Body of pancreas (tissue), 4 donors: ENCODE data around the gene SMIM41. TPM values are rescaled to one million over a fixed set of nuclear protein-coding genes. Genes with fewer than 3 reads are reported as not detected.
A peak's percentile ranks its signal among the peaks of the same experiment; 100 is the strongest.

ENCODE experiments used
- ATAC-seq: fragments of 150-250 bp; one replicate; pipeline ENCODE4 v1.9.1; 2016
- DNase-seq, 4 donors: peaks; one replicate each; pipeline ENCODE4 v3.0.0-alpha.2; 2019
- H3K27ac ChIP-seq, 4 donors: fragments of 200-600 bp; sonication (generic); 1 replicate in 3 of 4; 2 replicates in 1 of 4; pipeline versions ENCODE4 v1.5.1 to v1.6.1; 2016 to 2019; ENCODE audit warnings: mild to moderate bottlenecking in 1 of 4, mixed read lengths in 1 of 4, moderate library complexity in 1 of 4
- H3K27me3 ChIP-seq, 2 donors: fragments of 200-600 bp; sonication (generic); one replicate each; pipeline ENCODE4 v1.6.0; 2016; ENCODE audit warnings: mild to moderate bottlenecking in 1 of 2
- H3K36me3 ChIP-seq, 2 donors: fragments of 200-600 bp; sonication (generic); replicated peaks in 1 of 2; 2 replicates each; pipeline ENCODE4 v1.5.1; 2016; ENCODE audit warnings: low read depth in 2 of 2; ENCODE audit not compliant: insufficient read depth in 1 of 2
- H3K4me1 ChIP-seq: fragments of 200-600 bp; sonication (generic); one replicate; pipeline ENCODE4 v1.6.0; 2016
- H3K4me3 ChIP-seq, 2 donors: fragments of 200-600 bp; sonication (generic); 1 replicate in 1 of 2; 2 replicates in 1 of 2; pipeline ENCODE4 v1.5.1; 2016 to 2019
- H3K9me3 ChIP-seq, 3 donors: fragments of 200-600 bp; sonication (generic); 1 replicate in 2 of 3; 2 replicates in 1 of 3; pipeline ENCODE4 v1.5.1; 2016
- CTCF ChIP-seq, 7 experiments: fragments of 450-650 bp in 4 of 7; fragments of 200-600 bp in 3 of 7; sonication (generic) in 3 of 7; IDR thresholded peaks; one replicate each; pipeline ENCODE4 v1.5.1; 2016 to 2019; ENCODE audit warnings: antibody characterized with exemption in 7 of 7
- POLR2A ChIP-seq, 3 donors: fragments of 450-650 bp; IDR thresholded peaks; one replicate each; pipeline ENCODE4 v1.6.1; 2016; ENCODE audit warnings: antibody characterized with exemption in 3 of 3, mild to moderate bottlenecking in 2 of 3
- WGBS, 2 donors: methylation state at CpG; one replicate each; pipeline ENCODE4 v1.1.5; 2017; 5-methylcytosine and 5-hydroxymethylcytosine counted together
- intact Hi-C: fragments of 100-400 bp; cut with DNase I; formaldehyde crosslinking; loops from one replicate; pipeline ENCODE4 v1.15.1; 2023
- total RNA-seq, 2 donors: library from RNA; depleted of rRNA; stranded (reverse); fragments of >200 nt; gene quantifications; one replicate each; pipeline ENCODE4 v1.1.0, GENCODE V29; 2016

The SMIM41 gene
- total RNA-seq, 2 donors from 2014 or later = 0.26 to 0.66 TPM

GRCh38 chr12:52145228-52146088, 66.0 kb downstream of the SMIM41 start:
- Histone ChIP-seq H3K9me3 (no peaks in the 10 kb centered on the region), H3K4me3 (no peak overlapping the region), H3K27ac (no peak overlapping the region), H3K27me3 (no peaks in the 10 kb centered on the region), H3K4me1 (peaks cover 30% of the 10 kb centered on the region), H3K36me3 (no peaks in the 10 kb centered on the region)
- DNase-seq (no peak), ATAC-seq (no peak)
- WGBS, 2 donors = 82 to 91% methylated on average over 10 to 12 of the region's 18 CpGs
- no peak for TF ChIP-seq CTCF (IDR thresholded peaks at IDR 0.05)
- TF ChIP-seq POLR2A (IDR thresholded peaks at IDR 0.05) = no peak
- intact Hi-C loops = no loop called here

- no peak for ATAC-seq
- H3K4me1 ChIP-seq = peaks cover 30% of the 10 kb centered on the region
- TF ChIP-seq POLR2A (IDR thresholded peaks at IDR 0.05) (no peak), CTCF (IDR thresholded peaks at IDR 0.05) (no peak)
- no peaks in the 10 kb centered on the region for H3K27me3 ChIP-seq
- DNase-seq = no peak
- WGBS, 2 donors = 86 to 95% methylated on average over 7 to 8 of the region's 8 CpGs
- H3K4me3 ChIP-seq = no peak overlapping the region
- no peaks in the 10 kb centered on the region for H3K9me3 ChIP-seq
- intact Hi-C loops = no loop called here
- H3K27ac ChIP-seq = peak overlapping the region in 3 of 4 donors; percentile 81 to 92 (median 89)
- no peaks in the 10 kb centered on the region for H3K36me3 ChIP-seq
Measured at GRCh38 chr12:52146089-52146821, 66.8 kb downstream of the SMIM41 start.

GRCh38 chr12:52146822-52147366, 67.4 kb downstream of the SMIM41 start:
- TF ChIP-seq POLR2A (IDR thresholded peaks at IDR 0.05) = no peak
- TF ChIP-seq CTCF (IDR thresholded peaks at IDR 0.05) = no peak
- 68 to 78% methylated on average over 4 to 7 of the region's 11 CpGs for WGBS, 2 donors

GRCh38 chr12:52147367-52147963, 68.0 kb downstream of the SMIM41 start:
- TF ChIP-seq CTCF (IDR thresholded peaks at IDR 0.05) = no peak
- TF ChIP-seq POLR2A (IDR thresholded peaks at IDR 0.05) = peak; percentile 59 to 79 (median 63)
- peaks cover 37% of the 10 kb centered on the region for H3K4me1 ChIP-seq
- intact Hi-C loops = no loop called here

More at GRCh38 chr12:52146822-52147366, 67.4 kb downstream of the SMIM41 start:
- DNase-seq (peak in 1 of 4 donors; percentile 33), ATAC-seq (no peak)
- H3K4me1 ChIP-seq = peaks cover 32% of the 10 kb centered on the region
- H3K36me3 ChIP-seq = no peaks in the 10 kb centered on the region
- H3K27ac ChIP-seq = peak overlapping the region; percentile 57 to 92 (median 85)
- intact Hi-C loops = no loop called here
- no peaks in the 10 kb centered on the region for H3K9me3 ChIP-seq
- no peak overlapping the region for H3K4me3 ChIP-seq
- H3K27me3 ChIP-seq = no peaks in the 10 kb centered on the region

More at GRCh38 chr12:52147367-52147963, 68.0 kb downstream of the SMIM41 start:
- ATAC-seq = peak; percentile 80
- Histone ChIP-seq H3K27ac (peak overlapping the region; percentile 57 to 92 (median 85)), H3K9me3 (no peaks in the 10 kb centered on the region), H3K36me3 (no peaks in the 10 kb centered on the region), H3K4me3 (no peak overlapping the region), H3K27me3 (no peaks in the 10 kb centered on the region)
- WGBS, 2 donors = 67% methylated on average over 1 to 17 of the region's 17 CpGs
- DNase-seq = peak; percentile 75 to 98 (median 86)
